ENCODE data around the gene FREM3.

GRCh38 chr4:143539670-143540023 is 160.8 kb downstream of the FREM3 start:
- no peak for TF ChIP-seq CHD2 (IDR thresholded peaks at IDR 0.05; ENCODE audit: low read length)
- no peak for TF ChIP-seq USF2 (IDR thresholded peaks at IDR 0.05; ENCODE audit: low read length)
- no peak for TF ChIP-seq ASH2L (IDR thresholded peaks at IDR 0.05; ENCODE audit: low read length)
- TF ChIP-seq POLR2AphosphoS5 (IDR thresholded peaks at IDR 0.05; ENCODE audit: low read depth, low read length), result no peak
- no peak for TF ChIP-seq HDAC6 (IDR thresholded peaks at IDR 0.05; ENCODE audit: low read depth, low read length)
- TF ChIP-seq POLR2A (IDR thresholded peaks at IDR 0.05; ENCODE audit: control extremely low read depth in 1 of 2, low read depth in 2 of 2, low read length in 2 of 2), result no peak
- TF ChIP-seq, protein P1, sequence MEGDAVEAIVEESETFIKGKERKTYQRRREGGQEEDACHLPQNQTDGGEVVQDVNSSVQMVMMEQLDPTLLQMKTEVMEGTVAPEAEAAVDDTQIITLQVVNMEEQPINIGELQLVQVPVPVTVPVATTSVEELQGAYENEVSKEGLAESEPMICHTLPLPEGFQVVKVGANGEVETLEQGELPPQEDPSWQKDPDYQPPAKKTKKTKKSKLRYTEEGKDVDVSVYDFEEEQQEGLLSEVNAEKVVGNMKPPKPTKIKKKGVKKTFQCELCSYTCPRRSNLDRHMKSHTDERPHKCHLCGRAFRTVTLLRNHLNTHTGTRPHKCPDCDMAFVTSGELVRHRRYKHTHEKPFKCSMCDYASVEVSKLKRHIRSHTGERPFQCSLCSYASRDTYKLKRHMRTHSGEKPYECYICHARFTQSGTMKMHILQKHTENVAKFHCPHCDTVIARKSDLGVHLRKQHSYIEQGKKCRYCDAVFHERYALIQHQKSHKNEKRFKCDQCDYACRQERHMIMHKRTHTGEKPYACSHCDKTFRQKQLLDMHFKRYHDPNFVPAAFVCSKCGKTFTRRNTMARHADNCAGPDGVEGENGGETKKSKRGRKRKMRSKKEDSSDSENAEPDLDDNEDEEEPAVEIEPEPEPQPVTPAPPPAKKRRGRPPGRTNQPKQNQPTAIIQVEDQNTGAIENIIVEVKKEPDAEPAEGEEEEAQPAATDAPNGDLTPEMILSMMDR (IDR thresholded peaks at IDR 0.05; ENCODE audit: control extremely low read depth in 1 of 3, insufficient read depth in 1 of 3, low read depth in 1 of 3, low read length in 3 of 3), result no peak
- TF ChIP-seq RFX5 (IDR thresholded peaks at IDR 0.05; ENCODE audit: borderline replicate concordance, low read depth, low read length), result no peak
- no peak for TF ChIP-seq HDAC2 (IDR thresholded peaks at IDR 0.05; ENCODE audit: borderline replicate concordance in 1 of 2, low read depth in 2 of 2, low read length in 2 of 2)
- TF ChIP-seq RAD21 (IDR thresholded peaks at IDR 0.05 in 1 of 2, conservative IDR thresholded peaks at IDR 0.05 in 1 of 2; ENCODE audit: low read depth in 2 of 2, low read length in 2 of 2), result no peak
- TF ChIP-seq, protein P2, sequence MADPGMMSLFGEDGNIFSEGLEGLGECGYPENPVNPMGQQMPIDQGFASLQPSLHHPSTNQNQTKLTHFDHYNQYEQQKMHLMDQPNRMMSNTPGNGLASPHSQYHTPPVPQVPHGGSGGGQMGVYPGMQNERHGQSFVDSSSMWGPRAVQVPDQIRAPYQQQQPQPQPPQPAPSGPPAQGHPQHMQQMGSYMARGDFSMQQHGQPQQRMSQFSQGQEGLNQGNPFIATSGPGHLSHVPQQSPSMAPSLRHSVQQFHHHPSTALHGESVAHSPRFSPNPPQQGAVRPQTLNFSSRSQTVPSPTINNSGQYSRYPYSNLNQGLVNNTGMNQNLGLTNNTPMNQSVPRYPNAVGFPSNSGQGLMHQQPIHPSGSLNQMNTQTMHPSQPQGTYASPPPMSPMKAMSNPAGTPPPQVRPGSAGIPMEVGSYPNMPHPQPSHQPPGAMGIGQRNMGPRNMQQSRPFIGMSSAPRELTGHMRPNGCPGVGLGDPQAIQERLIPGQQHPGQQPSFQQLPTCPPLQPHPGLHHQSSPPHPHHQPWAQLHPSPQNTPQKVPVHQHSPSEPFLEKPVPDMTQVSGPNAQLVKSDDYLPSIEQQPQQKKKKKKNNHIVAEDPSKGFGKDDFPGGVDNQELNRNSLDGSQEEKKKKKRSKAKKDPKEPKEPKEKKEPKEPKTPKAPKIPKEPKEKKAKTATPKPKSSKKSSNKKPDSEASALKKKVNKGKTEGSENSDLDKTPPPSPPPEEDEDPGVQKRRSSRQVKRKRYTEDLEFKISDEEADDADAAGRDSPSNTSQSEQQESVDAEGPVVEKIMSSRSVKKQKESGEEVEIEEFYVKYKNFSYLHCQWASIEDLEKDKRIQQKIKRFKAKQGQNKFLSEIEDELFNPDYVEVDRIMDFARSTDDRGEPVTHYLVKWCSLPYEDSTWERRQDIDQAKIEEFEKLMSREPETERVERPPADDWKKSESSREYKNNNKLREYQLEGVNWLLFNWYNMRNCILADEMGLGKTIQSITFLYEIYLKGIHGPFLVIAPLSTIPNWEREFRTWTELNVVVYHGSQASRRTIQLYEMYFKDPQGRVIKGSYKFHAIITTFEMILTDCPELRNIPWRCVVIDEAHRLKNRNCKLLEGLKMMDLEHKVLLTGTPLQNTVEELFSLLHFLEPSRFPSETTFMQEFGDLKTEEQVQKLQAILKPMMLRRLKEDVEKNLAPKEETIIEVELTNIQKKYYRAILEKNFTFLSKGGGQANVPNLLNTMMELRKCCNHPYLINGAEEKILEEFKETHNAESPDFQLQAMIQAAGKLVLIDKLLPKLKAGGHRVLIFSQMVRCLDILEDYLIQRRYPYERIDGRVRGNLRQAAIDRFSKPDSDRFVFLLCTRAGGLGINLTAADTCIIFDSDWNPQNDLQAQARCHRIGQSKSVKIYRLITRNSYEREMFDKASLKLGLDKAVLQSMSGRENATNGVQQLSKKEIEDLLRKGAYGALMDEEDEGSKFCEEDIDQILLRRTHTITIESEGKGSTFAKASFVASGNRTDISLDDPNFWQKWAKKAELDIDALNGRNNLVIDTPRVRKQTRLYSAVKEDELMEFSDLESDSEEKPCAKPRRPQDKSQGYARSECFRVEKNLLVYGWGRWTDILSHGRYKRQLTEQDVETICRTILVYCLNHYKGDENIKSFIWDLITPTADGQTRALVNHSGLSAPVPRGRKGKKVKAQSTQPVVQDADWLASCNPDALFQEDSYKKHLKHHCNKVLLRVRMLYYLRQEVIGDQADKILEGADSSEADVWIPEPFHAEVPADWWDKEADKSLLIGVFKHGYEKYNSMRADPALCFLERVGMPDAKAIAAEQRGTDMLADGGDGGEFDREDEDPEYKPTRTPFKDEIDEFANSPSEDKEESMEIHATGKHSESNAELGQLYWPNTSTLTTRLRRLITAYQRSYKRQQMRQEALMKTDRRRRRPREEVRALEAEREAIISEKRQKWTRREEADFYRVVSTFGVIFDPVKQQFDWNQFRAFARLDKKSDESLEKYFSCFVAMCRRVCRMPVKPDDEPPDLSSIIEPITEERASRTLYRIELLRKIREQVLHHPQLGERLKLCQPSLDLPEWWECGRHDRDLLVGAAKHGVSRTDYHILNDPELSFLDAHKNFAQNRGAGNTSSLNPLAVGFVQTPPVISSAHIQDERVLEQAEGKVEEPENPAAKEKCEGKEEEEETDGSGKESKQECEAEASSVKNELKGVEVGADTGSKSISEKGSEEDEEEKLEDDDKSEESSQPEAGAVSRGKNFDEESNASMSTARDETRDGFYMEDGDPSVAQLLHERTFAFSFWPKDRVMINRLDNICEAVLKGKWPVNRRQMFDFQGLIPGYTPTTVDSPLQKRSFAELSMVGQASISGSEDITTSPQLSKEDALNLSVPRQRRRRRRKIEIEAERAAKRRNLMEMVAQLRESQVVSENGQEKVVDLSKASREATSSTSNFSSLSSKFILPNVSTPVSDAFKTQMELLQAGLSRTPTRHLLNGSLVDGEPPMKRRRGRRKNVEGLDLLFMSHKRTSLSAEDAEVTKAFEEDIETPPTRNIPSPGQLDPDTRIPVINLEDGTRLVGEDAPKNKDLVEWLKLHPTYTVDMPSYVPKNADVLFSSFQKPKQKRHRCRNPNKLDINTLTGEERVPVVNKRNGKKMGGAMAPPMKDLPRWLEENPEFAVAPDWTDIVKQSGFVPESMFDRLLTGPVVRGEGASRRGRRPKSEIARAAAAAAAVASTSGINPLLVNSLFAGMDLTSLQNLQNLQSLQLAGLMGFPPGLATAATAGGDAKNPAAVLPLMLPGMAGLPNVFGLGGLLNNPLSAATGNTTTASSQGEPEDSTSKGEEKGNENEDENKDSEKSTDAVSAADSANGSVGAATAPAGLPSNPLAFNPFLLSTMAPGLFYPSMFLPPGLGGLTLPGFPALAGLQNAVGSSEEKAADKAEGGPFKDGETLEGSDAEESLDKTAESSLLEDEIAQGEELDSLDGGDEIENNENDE (IDR thresholded peaks at IDR 0.05; ENCODE audit: insufficient replicate concordance, low read length), result no peak
